NCI-H1694 treated with DMSO at 0.1 percent for 48 hours (cell line): ENCODE measurements around the gene PCBP3.
A peak's percentile ranks its signal among the peaks of the same experiment; 100 is the strongest.

Experiments
- DNase-seq: peaks from one replicate; lab custom pipeline; 2025; lab: John Stamatoyannopoulos, UW

The PCBP3 gene

GRCh38 chr21:45724994-45725843 lies 81.7 kb downstream of the PCBP3 start:
- DNase-seq, result no peak

DNA sequence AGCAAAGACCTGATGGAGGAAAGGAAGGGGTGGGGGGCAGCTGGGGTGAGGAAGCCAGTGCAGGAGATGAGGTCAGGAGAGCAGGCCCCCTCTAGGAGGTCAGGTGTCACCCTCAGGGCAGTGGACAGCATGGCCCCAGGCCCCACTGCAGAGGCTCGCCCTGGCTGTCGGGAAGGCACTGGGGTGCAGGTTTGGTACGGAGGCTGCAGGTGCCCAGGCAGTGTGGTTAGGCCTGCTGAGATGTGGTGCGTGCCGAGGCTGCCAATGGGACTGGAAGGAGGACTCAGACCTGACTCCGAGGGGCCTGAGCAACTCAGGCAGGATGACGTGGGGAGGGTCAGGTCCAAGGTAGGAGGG lies 82.3 kb downstream of the PCBP3 start:
- DNase-seq, result no peak

DNA sequence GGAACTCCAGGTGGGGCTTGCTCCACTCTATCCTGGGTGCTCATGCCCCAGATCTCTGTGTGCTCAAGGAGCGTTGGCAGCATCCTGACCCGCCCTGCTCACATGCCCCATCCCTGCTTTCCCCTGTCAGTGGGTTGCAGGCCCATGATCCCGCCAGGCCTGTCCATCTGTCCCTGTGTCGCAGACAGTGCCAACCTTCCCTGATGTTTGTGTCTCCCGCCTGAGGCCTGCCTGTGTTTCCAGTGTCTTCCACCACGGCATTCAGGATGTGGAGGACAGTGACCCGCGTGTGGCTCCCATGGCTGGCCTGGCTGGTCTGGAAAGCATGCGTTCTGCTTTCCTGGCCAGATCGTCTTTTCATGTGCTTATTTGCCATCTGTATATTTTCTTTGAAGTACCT lies 82.9 kb downstream of the PCBP3 start:
- no peak for DNase-seq

DNA sequence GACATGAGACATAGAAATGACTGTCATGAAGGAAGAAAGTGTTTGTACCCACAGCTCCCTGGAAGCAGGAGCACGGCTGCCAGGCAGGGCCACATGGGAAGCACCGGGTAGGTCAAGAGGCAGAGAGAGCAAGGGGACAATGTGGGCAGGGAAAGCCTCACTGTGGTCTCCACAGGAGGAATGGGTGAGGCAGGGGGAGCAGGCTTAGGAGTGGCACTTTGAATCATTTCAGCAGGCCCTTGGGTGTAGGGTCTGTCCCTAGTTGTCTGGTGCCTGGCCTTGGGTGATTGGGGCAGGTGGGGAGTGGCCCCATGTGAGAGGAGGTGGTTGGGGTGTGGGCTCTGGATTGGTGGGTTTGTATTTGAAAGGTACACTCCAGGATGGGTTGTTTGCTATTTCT lies 83.9 kb downstream of the PCBP3 start:
- no peak for DNase-seq

DNA sequence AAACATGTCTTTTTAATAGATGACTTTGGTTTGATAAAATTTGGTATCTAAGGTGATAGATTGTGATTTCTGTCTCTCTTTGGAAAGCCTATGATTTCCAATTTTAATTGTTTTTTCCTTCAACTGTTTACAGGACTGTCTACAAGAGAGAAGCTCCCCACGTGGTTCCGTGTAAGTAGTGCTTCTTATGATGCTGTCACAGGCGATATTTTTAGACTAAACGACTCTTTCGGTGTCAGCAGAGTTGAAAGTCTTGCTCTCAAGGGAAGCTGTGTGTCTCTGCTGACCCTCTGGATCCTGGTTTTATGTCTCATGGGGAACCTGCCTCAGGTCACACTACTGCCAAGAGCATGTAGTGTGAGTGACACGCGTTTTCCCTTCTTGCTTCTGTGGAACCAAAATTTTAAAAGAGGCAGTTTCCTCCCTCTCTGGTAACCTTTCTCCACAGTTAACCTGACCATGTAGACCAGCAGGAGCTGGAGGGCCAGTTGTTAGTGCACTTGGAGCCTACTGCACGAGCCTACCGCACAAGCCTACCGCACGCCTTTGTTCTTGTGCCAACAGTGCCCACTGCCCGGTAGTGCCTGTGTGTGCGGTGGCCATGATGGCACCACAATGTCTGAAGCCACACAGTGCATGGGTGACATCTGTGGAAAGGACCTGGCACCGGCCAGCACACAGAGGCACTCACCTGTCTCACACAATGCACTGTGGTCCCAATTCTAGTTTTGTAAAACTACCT lies 91.9 kb downstream of the PCBP3 start:
- DNase-seq, result no peak

GRCh38 chr21:45736042-45736689 lies 92.6 kb downstream of the PCBP3 start:
- DNase-seq, result no peak

- no peak for DNase-seq
These were observed 93.4 kb downstream of the PCBP3 start for GRCh38 chr21:45736690-45737484.

GRCh38 chr21:45737485-45738166 lies 94.1 kb downstream of the PCBP3 start:
- DNase-seq, result no peak

- no peak for DNase-seq
These were observed 95.9 kb downstream of the PCBP3 start for GRCh38 chr21:45739218-45740087.

GRCh38 chr21:45740088-45740440 lies 96.5 kb downstream of the PCBP3 start:
- no peak for DNase-seq

- no peak for DNase-seq
These were observed 97.2 kb downstream of the PCBP3 start for GRCh38 chr21:45740491-45741357.

- no peak for DNase-seq
These were observed 98.2 kb downstream of the PCBP3 start for GRCh38 chr21:45741691-45742090.

DNA sequence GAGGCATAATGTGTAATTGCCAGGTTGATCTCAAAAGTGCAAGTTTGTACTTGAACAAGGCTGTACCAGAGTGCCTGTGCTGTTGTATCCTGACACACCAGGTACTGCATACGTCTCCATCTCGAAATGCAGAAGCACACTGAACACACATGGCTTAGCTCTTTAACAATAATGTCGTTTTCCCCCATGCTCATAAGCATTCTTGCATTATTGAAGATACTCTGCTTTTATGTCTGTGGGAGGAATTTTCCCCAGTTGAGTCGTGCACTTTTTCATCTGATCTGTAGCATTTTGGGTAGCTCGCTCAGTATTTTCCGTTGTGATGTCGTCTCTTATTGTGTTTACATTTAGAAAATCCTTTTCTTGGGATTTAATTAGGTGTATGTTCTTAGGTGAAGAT lies 98.7 kb downstream of the PCBP3 start:
- no peak for DNase-seq

DNA sequence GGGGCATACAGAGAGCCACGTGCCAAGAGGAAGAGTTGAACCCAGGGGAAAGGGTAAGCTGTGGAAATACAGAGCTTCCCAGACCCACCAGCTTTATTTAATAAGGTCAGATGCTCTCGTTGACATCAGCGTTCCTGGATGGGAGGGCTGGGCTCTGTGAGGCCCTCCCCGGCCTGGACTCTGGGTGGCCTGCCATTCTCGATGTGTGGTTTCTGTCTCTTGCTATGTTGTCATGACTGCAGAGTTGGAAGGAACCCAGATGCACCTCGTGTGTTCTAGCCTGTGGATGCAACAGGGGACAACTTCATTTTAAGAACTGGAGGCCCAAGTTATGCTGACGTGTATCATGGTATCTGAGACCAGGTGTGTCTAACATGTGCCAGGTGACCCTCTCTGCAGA lies 101.7 kb downstream of the PCBP3 start:
- DNase-seq, result no peak

GRCh38 chr21:45747233-45747766 lies 103.8 kb downstream of the PCBP3 start:
- no peak for DNase-seq

GRCh38 chr21:45747802-45748445 lies 104.4 kb downstream of the PCBP3 start:
- peak; percentile 5 for DNase-seq

DNA sequence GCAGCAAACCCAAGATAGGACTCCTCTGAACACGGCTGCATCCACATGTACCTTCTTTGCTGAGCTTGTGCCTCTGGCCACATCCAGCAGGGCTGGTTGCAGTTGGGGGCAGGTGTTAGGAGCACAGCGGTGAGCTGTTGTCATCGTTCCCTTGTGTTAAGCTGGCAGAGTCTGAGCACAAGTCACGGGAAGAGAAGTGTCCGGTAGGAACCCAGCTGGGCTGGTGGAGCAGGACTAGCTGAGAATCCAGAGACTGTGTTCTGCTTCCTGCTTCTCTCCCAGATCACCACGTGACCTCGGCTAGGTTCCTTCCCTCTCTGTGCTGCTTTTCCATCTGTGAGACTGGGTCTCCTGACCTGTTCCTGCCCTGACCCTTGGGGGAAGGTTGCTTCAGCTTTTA lies 105.1 kb downstream of the PCBP3 start:
- DNase-seq, result no peak

DNA sequence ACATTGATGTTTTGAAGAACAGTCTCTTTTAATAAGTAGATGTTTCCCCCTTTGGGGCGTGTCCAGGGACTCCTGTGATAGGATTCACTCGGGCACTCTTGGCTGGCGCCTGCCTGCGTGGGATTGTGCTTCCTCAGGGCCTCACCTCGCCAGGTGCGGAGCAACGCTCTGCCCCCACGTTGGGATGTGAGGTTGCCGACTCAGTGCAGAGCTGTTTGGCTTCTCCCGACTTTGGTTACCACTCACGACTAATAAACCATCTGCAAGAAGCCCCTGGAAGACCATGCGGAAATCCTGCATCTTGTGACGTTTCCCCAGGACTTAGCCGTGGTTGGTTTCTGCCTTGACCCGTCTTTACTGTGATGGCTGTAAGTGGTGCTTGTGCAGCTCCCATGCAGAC lies 106.4 kb downstream of the PCBP3 start:
- no peak for DNase-seq

DNA sequence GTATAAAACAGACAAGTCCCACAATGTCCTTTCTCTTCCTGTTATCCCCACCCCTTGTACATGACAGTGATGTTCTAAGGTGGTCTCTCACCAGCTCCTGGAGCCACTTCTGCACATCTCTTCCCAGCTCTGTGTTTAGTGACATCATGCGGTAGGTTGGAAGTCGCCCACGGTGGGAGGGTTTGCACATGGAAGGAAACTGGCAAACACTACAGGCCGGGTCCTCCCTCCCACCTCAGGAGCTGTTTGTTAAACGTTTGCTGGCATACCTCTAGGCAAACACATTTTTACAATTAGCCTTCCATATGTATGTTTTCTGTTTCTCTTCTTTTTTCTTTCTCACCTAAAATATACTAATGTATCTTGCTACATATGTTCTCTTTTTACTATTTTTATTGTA lies 107.4 kb downstream of the PCBP3 start:
- no peak for DNase-seq
